GM18526 (cell line): ENCODE measurements around the gene TMTC1.

Experiments
- POLR2A ChIP-seq: IDR thresholded peaks from 3 replicates; pipeline ENCODE4 v1.6.1; 2011; ENCODE audit not compliant: insufficient read length; ENCODE audit errors: extremely low read depth

The TMTC1 gene

GRCh38 chr12:29782285-29782870, 1.4 kb downstream of the TMTC1 start:
- no peak for TF ChIP-seq POLR2A

GRCh38 chr12:29781705-29782266, 2.0 kb downstream of the TMTC1 start:
- no peak for TF ChIP-seq POLR2A

- TF ChIP-seq POLR2A, result no peak
Observed at GRCh38 chr12:29781188-29781587, 2.6 kb downstream of the TMTC1 start.

GRCh38 chr12:29780084-29780483, 3.7 kb downstream of the TMTC1 start:
- no peak for TF ChIP-seq POLR2A

GRCh38 chr12:29778531-29778930, 5.2 kb downstream of the TMTC1 start:
- TF ChIP-seq POLR2A, result no peak

- TF ChIP-seq POLR2A, result no peak
Observed at GRCh38 chr12:29773076-29773475, 10.7 kb downstream of the TMTC1 start.

- TF ChIP-seq POLR2A, result no peak
Observed at GRCh38 chr12:29771786-29772185, 12.0 kb downstream of the TMTC1 start.

GRCh38 chr12:29771165-29771564, 12.6 kb downstream of the TMTC1 start:
- no peak for TF ChIP-seq POLR2A

- no peak for TF ChIP-seq POLR2A
Observed at GRCh38 chr12:29769162-29769858, 14.4 kb downstream of the TMTC1 start.

GRCh38 chr12:29768372-29768771, 15.4 kb downstream of the TMTC1 start:
- no peak for TF ChIP-seq POLR2A

- no peak for TF ChIP-seq POLR2A
Observed at GRCh38 chr12:29763301-29763683, 20.4 kb downstream of the TMTC1 start.

GRCh38 chr12:29762637-29763300, 21.0 kb downstream of the TMTC1 start:
- no peak for TF ChIP-seq POLR2A

- TF ChIP-seq POLR2A, result no peak
Observed at GRCh38 chr12:29759950-29760349, 23.8 kb downstream of the TMTC1 start.

- TF ChIP-seq POLR2A, result no peak
Observed at GRCh38 chr12:29756741-29757390, 26.9 kb downstream of the TMTC1 start.
